Mammary epithelial cell (primary cell): ENCODE results near the gene GAA.

Experiments
- EZH2 ChIP-seq: IDR thresholded peaks from 2 replicates; pipeline ENCODE4 v1.6.1; 2012; ENCODE audit warnings: low read length, inconsistent platforms, borderline replicate concordance
- TF ChIP-seq, protein P1 (sequence below), 2 donors: IDR thresholded peaks in 1 of 2; conservative IDR thresholded peaks in 1 of 2; 2 replicates each; pipeline ENCODE4 v1.5.1; 2011 to 2012; ENCODE audit warnings: inconsistent platforms in 2 of 2, low read length in 2 of 2, mild to moderate bottlenecking in 2 of 2, control low read depth in 1 of 2, low read depth in 1 of 2; ENCODE audit not compliant: insufficient read depth in 1 of 2; ENCODE audit errors: extremely low read depth in 1 of 2

DNA sequence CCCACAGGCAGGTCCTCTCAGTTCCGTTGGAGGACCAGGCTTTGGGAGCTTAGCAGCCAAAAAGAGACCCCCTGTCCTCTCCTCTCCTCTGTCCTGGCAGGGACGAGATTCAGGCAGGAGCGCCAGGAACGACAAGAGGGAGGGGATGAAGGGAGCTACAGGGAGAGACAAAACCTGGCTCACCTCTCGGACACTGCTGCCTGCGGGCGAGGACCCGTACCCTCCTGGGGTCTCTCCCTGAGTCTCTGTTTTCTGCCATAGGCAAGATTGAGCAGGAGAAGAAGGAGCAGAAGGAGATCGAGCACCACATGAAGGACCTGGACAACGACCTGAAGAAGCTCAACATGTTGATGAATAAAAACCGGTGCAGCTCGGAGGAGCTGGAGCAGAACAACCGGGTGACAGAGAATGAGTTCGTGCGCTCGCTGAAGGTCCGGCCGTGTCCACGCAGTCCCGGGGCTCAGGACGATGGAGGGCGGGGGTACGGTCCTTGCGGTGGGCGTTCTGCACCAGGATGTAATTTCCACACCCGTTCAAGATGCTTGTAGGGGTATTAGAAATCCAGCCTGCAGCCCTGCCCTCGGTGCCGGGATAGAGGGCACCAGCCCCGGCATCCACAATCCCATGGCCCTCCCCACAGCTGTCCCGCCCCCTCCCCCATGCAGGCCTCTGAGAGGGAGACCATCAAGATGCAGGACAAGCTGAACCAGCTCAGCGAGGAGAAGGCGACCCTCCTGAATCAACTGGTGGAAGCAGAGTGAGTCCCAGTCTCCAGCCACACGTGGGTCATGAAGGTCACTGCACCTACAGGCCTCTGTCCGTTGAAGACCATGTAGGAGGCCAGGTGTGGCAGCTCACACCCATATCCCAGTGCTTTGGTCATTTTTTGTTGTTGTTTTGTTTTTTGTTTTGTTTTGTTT, 13.8 kb upstream of the GAA start:
- TF ChIP-seq, protein P1, sequence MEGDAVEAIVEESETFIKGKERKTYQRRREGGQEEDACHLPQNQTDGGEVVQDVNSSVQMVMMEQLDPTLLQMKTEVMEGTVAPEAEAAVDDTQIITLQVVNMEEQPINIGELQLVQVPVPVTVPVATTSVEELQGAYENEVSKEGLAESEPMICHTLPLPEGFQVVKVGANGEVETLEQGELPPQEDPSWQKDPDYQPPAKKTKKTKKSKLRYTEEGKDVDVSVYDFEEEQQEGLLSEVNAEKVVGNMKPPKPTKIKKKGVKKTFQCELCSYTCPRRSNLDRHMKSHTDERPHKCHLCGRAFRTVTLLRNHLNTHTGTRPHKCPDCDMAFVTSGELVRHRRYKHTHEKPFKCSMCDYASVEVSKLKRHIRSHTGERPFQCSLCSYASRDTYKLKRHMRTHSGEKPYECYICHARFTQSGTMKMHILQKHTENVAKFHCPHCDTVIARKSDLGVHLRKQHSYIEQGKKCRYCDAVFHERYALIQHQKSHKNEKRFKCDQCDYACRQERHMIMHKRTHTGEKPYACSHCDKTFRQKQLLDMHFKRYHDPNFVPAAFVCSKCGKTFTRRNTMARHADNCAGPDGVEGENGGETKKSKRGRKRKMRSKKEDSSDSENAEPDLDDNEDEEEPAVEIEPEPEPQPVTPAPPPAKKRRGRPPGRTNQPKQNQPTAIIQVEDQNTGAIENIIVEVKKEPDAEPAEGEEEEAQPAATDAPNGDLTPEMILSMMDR (conservative IDR thresholded peaks at IDR 0.05 in 1 of 2, IDR thresholded peaks at IDR 0.05 in 1 of 2; ENCODE audit: extremely low read depth in 1 of 2, insufficient read depth in 1 of 2, low read depth in 1 of 2, low read length in 2 of 2), result no peak
- TF ChIP-seq EZH2, result no peak
